ENCODE data around the gene RCOR1. TPM values are rescaled to one million over a fixed set of nuclear protein-coding genes. Genes with fewer than 3 reads are reported as not detected.

The RCOR1 gene
- total RNA-seq, 1 donor from 2014 or later, result 43.6 TPM

GRCh38 chr14:102691763-102692162, 99.3 kb downstream of the RCOR1 start:
- TF ChIP-seq CTCF (IDR thresholded peaks at IDR 0.05), result no peak
- intact Hi-C loops (cut with DNase I), result no loop called here
- DNase-seq (no peak), ATAC-seq (no peak)
- H3K27ac ChIP-seq, result no peak overlapping the region
- H3K36me3 ChIP-seq, result no peaks in the 10 kb centered on the region
- H3K27me3 ChIP-seq, result no peaks in the 10 kb centered on the region
- H3K4me1 ChIP-seq, result peaks cover 46% of the 10 kb centered on the region
- H3K9me3 ChIP-seq, result no peaks in the 10 kb centered on the region
- H3K4me3 ChIP-seq, result no peak overlapping the region

GRCh38 chr14:102692334-102692733, 99.9 kb downstream of the RCOR1 start:
- no peak for TF ChIP-seq CTCF (IDR thresholded peaks at IDR 0.05)
- H3K27me3 ChIP-seq, result no peaks in the 10 kb centered on the region
- ATAC-seq, result no peak
- no peak overlapping the region for H3K27ac ChIP-seq
- no peak overlapping the region for H3K4me3 ChIP-seq
- no peaks in the 10 kb centered on the region for H3K36me3 ChIP-seq
- intact Hi-C loops (cut with DNase I), result no loop called here
- no peak for DNase-seq
- no peaks in the 10 kb centered on the region for H3K9me3 ChIP-seq
- peaks cover 49% of the 10 kb centered on the region for H3K4me1 ChIP-seq

- DNase-seq, result no peak
- H3K4me3 ChIP-seq, result no peak overlapping the region
- ATAC-seq, result peak; percentile 82
- no peak overlapping the region for H3K27ac ChIP-seq
- intact Hi-C loops (cut with DNase I), result no loop called here
- H3K4me1 ChIP-seq, result peaks cover 49% of the 10 kb centered on the region
- TF ChIP-seq CTCF (IDR thresholded peaks at IDR 0.05), result no peak
- H3K9me3 ChIP-seq, result no peaks in the 10 kb centered on the region
- no peaks in the 10 kb centered on the region for H3K27me3 ChIP-seq
- H3K36me3 ChIP-seq, result no peaks in the 10 kb centered on the region
Observed at GRCh38 chr14:102693006-102693755, 100.7 kb downstream of the RCOR1 start.

- Histone ChIP-seq H3K27ac (no peak overlapping the region), H3K27me3 (no peaks in the 10 kb centered on the region), H3K36me3 (no peaks in the 10 kb centered on the region), H3K9me3 (no peaks in the 10 kb centered on the region), H3K4me1 (peaks cover 41% of the 10 kb centered on the region), H3K4me3 (no peak overlapping the region)
- no peak for DNase-seq
- intact Hi-C loops (cut with DNase I), result no loop called here
- peak; percentile 76 for TF ChIP-seq CTCF (IDR thresholded peaks at IDR 0.05)
- ATAC-seq, result peak; percentile 86
Observed at GRCh38 chr14:102694530-102695166, 102.2 kb downstream of the RCOR1 start.

- DNase-seq, result no peak
Observed at GRCh38 chr14:102695167-102695555, 102.7 kb downstream of the RCOR1 start.

More at GRCh38 chr14:102695167-102695555, 102.7 kb downstream of the RCOR1 start:
- H3K27ac ChIP-seq, result no peak overlapping the region
- no peak for ATAC-seq
- intact Hi-C loops (cut with DNase I), result no loop called here
- peaks cover 40% of the 10 kb centered on the region for H3K4me1 ChIP-seq
- H3K27me3 ChIP-seq, result no peaks in the 10 kb centered on the region
- H3K36me3 ChIP-seq, result no peaks in the 10 kb centered on the region
- TF ChIP-seq CTCF (IDR thresholded peaks at IDR 0.05), result no peak
- no peaks in the 10 kb centered on the region for H3K9me3 ChIP-seq
- H3K4me3 ChIP-seq, result no peak overlapping the region

Measured in upper lobe of right lung (tissue), 1 donor.